HCT116 (cell line): Measurements from ENCODE around the gene SYNE3. TPM values are rescaled to one million over a fixed set of nuclear protein-coding genes. Genes with fewer than 3 reads are reported as not detected.
A peak's percentile ranks its signal among the peaks of the same experiment; 100 is the strongest.

Experiments
- ATAC-seq: fragments of 200-7000 bp; cut with Tn5 transposase; 2 replicates; pipeline ENCODE4 v1.9.1; 2020; ENCODE audit warnings: mild to moderate bottlenecking, moderate library complexity
- BruUV-seq: library from RNA; stranded (reverse); fragments of 400-500 nt; replicated peaks from 2 replicates; lab custom pipeline; 2021; lab: Mats Ljungman, UMichigan
- CTCF ChIA-PET: fragments of 300-600 bp; sonication (Branson Sonifier 250); formaldehyde crosslinking; loops from one replicate; lab custom pipeline; 2021; ENCODE audit warnings: antibody characterized with exemption; lab: Charles Lee
- POLR2A ChIA-PET: fragments of 300-600, 350-600 bp; sonication (Branson Sonifier 250); formaldehyde crosslinking; loops from one replicate; lab custom pipeline; 2021; ENCODE audit warnings: antibody characterized with exemption; lab: Charles Lee
- RAD21 ChIA-PET, 2 experiments: fragments of 300-600 bp; sonication (Branson Sonifier 250); formaldehyde crosslinking; loops; one replicate each; lab custom pipeline; 2023; ENCODE audit warnings: low total read pairs in 2 of 2; ENCODE audit not compliant: uncharacterized antibody in 2 of 2, unreplicated experiment in 2 of 2, low non-redundant PET in 1 of 2; lab: Charles Lee
- DNase-seq: peaks from one replicate; pipeline ENCODE4 v3.0.0-alpha.2; 2010; ENCODE audit warnings: low read depth, low spot score
- H2AFZ ChIP-seq: fragments of 200-600 bp; shearing (Covaris generic), sonication (generic); 2 replicates; pipeline ENCODE4 v1.6.1; 2017; ENCODE audit warnings: low read depth, mixed run types, mixed read lengths, antibody characterized with exemption, low read length; ENCODE audit not compliant: poor library complexity, severe bottlenecking
- H3K27ac ChIP-seq: 2 replicates; pipeline ENCODE4 v1.5.1; 2012; ENCODE audit warnings: low read depth, low read length
- H3K27me3 ChIP-seq: fragments of 200-600 bp; sonication (generic); 2 replicates; pipeline ENCODE4 v1.6.1; 2016; ENCODE audit warnings: mixed run types, low read length, mixed read lengths; ENCODE audit not compliant: insufficient read depth
- H3K36me3 ChIP-seq, 2 experiments: fragments of 200-500 bp in 1 of 2; fragments of 200-600 bp in 1 of 2; sonication (Bioruptor generic) in 1 of 2; sonication (generic) in 1 of 2; 2 replicates each; pipeline versions ENCODE4 v1.5.1 to v1.6.1; 2014 to 2016; ENCODE audit warnings: low read length in 2 of 2, inconsistent platforms in 1 of 2, mixed read lengths in 1 of 2, mixed run types in 1 of 2; ENCODE audit not compliant: insufficient read depth in 2 of 2, control insufficient read depth in 1 of 2
- H3K4me1 ChIP-seq, 2 experiments: fragments of 200-600 bp in 1 of 2; sonication (generic) in 1 of 2; 2 replicates each; pipeline versions ENCODE4 v1.5.1 to v1.6.1; 2012 to 2017; ENCODE audit warnings: low read length in 2 of 2, inconsistent platforms in 1 of 2, mild to moderate bottlenecking in 1 of 2, mixed read lengths in 1 of 2, mixed run types in 1 of 2, moderate library complexity in 1 of 2; ENCODE audit not compliant: insufficient read depth in 2 of 2, control insufficient read depth in 1 of 2
- H3K4me2 ChIP-seq: fragments of 200-600 bp; sonication (generic); 2 replicates; pipeline ENCODE4 v1.6.1; 2017; ENCODE audit warnings: mixed run types, low read length, mixed read lengths
- H3K4me3 ChIP-seq, 2 experiments: fragments of 200-600 bp in 1 of 2; sonication (generic) in 1 of 2; replicated peaks in 1 of 2; 2 replicates each; pipeline ENCODE4 v1.5.1; 2011 to 2016; ENCODE audit warnings: low read length in 2 of 2, control low read depth in 1 of 2, low read depth in 1 of 2, mild to moderate bottlenecking in 1 of 2, mixed read lengths in 1 of 2, mixed run types in 1 of 2
- H3K79me2 ChIP-seq: fragments of 200-600 bp; sonication (generic); 2 replicates; pipeline ENCODE4 v1.6.1; 2017; ENCODE audit warnings: mild to moderate bottlenecking, mixed run types, low read length, moderate library complexity, mixed read lengths; ENCODE audit not compliant: insufficient read depth
- H3K9ac ChIP-seq: fragments of 200-600 bp; sonication (generic); 2 replicates; pipeline ENCODE4 v1.6.1; 2016; ENCODE audit warnings: low read length, mixed read lengths
- H3K9me2 ChIP-seq: fragments of 200-600 bp; sonication (generic), shearing (Covaris generic); 2 replicates; pipeline ENCODE4 v1.6.1; 2017; ENCODE audit warnings: mixed run types, mild to moderate bottlenecking, moderate library complexity; ENCODE audit not compliant: insufficient read depth
- H3K9me3 ChIP-seq, 2 experiments: fragments of 200-500 bp in 1 of 2; fragments of 200-600 bp in 1 of 2; sonication (Bioruptor generic) in 1 of 2; sonication (generic) in 1 of 2; 2 replicates each; pipeline ENCODE4 v1.6.1; 2014 to 2017; ENCODE audit warnings: low read length in 2 of 2, mixed read lengths in 2 of 2, inconsistent platforms in 1 of 2, low read depth in 1 of 2, mild to moderate bottlenecking in 1 of 2, mixed run types in 1 of 2, moderate library complexity in 1 of 2; ENCODE audit not compliant: control insufficient read depth in 1 of 2, insufficient read depth in 1 of 2
- H4K20me1 ChIP-seq: fragments of 200-600 bp; sonication (generic), shearing (Covaris generic); 2 replicates; pipeline ENCODE4 v1.6.1; 2017; ENCODE audit warnings: mixed run types, mild to moderate bottlenecking, moderate library complexity; ENCODE audit not compliant: insufficient read depth
- CBX3 ChIP-seq: IDR thresholded peaks from 2 replicates; pipeline ENCODE4 v1.6.1; 2012; ENCODE audit warnings: low read depth
- CEBPB ChIP-seq: IDR thresholded peaks from 2 replicates; pipeline ENCODE4 v1.6.1; 2012; ENCODE audit warnings: low read depth
- CTCF ChIP-seq, 3 experiments: fragments of 200-600 bp in 1 of 3; sonication (generic) in 1 of 3; IDR thresholded peaks in 2 of 3; conservative IDR thresholded peaks in 1 of 3; 2 replicates each; pipeline ENCODE4 v1.5.1; 2012 to 2017; ENCODE audit warnings: low read depth in 2 of 3, low read length in 2 of 3, antibody characterized with exemption in 1 of 3, borderline replicate concordance in 1 of 3, control low read depth in 1 of 3, mild to moderate bottlenecking in 1 of 3, mixed read lengths in 1 of 3, mixed run types in 1 of 3, moderate library complexity in 1 of 3; ENCODE audit not compliant: insufficient read depth in 1 of 3
- EZH2phosphoT487 ChIP-seq: fragments of 200-600 bp; IDR thresholded peaks from 2 replicates; pipeline ENCODE4 v1.6.1; 2018; ENCODE audit warnings: antibody characterized with exemption, borderline replicate concordance
- FOSL1 ChIP-seq: IDR thresholded peaks from 2 replicates; pipeline ENCODE4 v1.6.1; 2012; ENCODE audit warnings: low read depth
- JUND ChIP-seq: IDR thresholded peaks from 2 replicates; pipeline ENCODE4 v1.6.1; 2012
- POLR2AphosphoS5 ChIP-seq: IDR thresholded peaks from 2 replicates; pipeline ENCODE4 v1.6.1; 2011; ENCODE audit warnings: mild to moderate bottlenecking, low read depth, low read length, moderate library complexity
- SIN3A ChIP-seq: IDR thresholded peaks from 2 replicates; pipeline ENCODE4 v1.6.1; 2012; ENCODE audit warnings: low read depth
- SP1 ChIP-seq: IDR thresholded peaks from 2 replicates; pipeline ENCODE4 v1.6.1; 2012; ENCODE audit warnings: low read depth
- YY1 ChIP-seq: IDR thresholded peaks from 2 replicates; pipeline ENCODE4 v1.6.1; 2011; ENCODE audit warnings: low read length, low read depth, moderate library complexity, mild to moderate bottlenecking; ENCODE audit not compliant: insufficient replicate concordance; ENCODE audit errors: extremely low read depth
- intact Hi-C: fragments of 100-400 bp; cut with micrococcal nuclease; formaldehyde crosslinking; loops from 2 replicates; pipeline ENCODE4 v1.10.0; 2022
- total RNA-seq: library from RNA; stranded (reverse); gene quantifications from one replicate; pipeline ENCODE4 v1.2.1, GENCODE V29; 2021; ENCODE audit not compliant: unreplicated experiment

Gene SYNE3
- total RNA-seq, 1 experiment from 2014 or later, result 3.6 TPM

GRCh38 chr14:95508377-95508776 lies 8.1 kb downstream of the SYNE3 start (continued):
- TF ChIP-seq CTCF (IDR thresholded peaks at IDR 0.05 in 2 of 3, conservative IDR thresholded peaks at IDR 0.05 in 1 of 3; ENCODE audit: borderline replicate concordance in 1 of 3, insufficient read depth in 1 of 3, low read depth in 2 of 3, low read length in 2 of 3) (no peak), POLR2AphosphoS5 (no peak), SIN3A (no peak), EZH2phosphoT487 (no peak), SP1 (no peak), YY1 (no peak), CEBPB (no peak)

DNA sequence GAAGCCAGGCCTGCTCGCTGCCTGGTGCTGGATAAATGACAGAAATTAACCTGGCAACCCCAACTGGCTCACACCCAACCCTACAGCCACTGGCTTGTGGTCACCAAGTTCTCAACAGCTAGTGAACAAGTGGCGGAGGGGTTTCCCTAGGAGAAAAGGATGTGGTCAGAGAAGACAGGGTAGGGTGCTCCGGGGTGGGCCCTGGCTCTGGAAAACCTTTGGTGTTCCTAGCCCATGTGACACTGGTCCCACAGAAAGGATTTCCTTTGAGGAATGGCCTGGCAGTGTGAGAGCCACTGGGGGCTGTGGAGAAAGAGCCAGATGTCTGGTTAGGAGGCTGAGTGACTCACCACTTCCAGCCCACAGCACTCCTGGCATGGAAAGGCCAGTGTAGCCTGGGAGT lies 8.7 kb downstream of the SYNE3 start:
- H3K9me2 ChIP-seq, result no peaks in the 10 kb centered on the region
- ChIA-PET RAD21 (interaction anchor here in 1 of 2 experiments (1.5 kb wide), 1 partner anchor 65 kb away, joined by 3 read pairs; no protein-coding TSS in a partner anchor), CTCF (interaction anchor here (0.8 to 1.6 kb wide), 2 partner anchors 20 to 65 kb away, joined by 3 to 4 read pairs; no protein-coding TSS in a partner anchor), POLR2A (no interaction called here)
- no peak for DNase-seq
- no peaks in the 10 kb centered on the region for H3K79me2 ChIP-seq
- H3K4me3 ChIP-seq, result no peak overlapping the region
- intact Hi-C loops, result no loop called here
- 0 out of 2 replicates have a peak overlapping the region, but pooled peaks have one; percentile 5 for H3K27ac ChIP-seq
- H3K4me2 ChIP-seq, result peak overlapping the region; percentile 34
- H3K4me1 ChIP-seq, result peaks cover 11 to 18% of the 10 kb centered on the region in 2 experiments
- no peaks in the 10 kb centered on the region for H3K27me3 ChIP-seq
- H2AFZ ChIP-seq, result no peak overlapping the region
- peak; percentile 87 for ATAC-seq
- H3K9me3 ChIP-seq, result no peaks in the 10 kb centered on the region
- no peaks in the 10 kb centered on the region for H4K20me1 ChIP-seq
- TF ChIP-seq CBX3, result no peak
- TF ChIP-seq JUND, result 0 out of 2 replicates have a peak, but pooled peaks have one; percentile 38
- peak; percentile 38; the same call in 1 of the 2 replicates for TF ChIP-seq FOSL1
- TF ChIP-seq POLR2AphosphoS5, result no peak
- H3K36me3 ChIP-seq, result no peaks in the 10 kb centered on the region
- BruUV-seq, result no TSS peak
- no peak overlapping the region for H3K9ac ChIP-seq
